HG02571 (cell line): ENCODE data around the gene SYNCRIP.
"Not testable (repeated sequence)": the region's sequence is repeated elsewhere in the genome, so short reads cannot be mapped to it uniquely, and the experiment has no call there.

Source experiments
- ATAC-seq: cut with Tn5 transposase; IDR thresholded peaks from one replicate; pipeline ENCODE4 v1.9.1; 2021; ENCODE audit warnings: mild to moderate bottlenecking, moderate library complexity; ENCODE audit not compliant: unreplicated experiment

Gene SYNCRIP

DNA sequence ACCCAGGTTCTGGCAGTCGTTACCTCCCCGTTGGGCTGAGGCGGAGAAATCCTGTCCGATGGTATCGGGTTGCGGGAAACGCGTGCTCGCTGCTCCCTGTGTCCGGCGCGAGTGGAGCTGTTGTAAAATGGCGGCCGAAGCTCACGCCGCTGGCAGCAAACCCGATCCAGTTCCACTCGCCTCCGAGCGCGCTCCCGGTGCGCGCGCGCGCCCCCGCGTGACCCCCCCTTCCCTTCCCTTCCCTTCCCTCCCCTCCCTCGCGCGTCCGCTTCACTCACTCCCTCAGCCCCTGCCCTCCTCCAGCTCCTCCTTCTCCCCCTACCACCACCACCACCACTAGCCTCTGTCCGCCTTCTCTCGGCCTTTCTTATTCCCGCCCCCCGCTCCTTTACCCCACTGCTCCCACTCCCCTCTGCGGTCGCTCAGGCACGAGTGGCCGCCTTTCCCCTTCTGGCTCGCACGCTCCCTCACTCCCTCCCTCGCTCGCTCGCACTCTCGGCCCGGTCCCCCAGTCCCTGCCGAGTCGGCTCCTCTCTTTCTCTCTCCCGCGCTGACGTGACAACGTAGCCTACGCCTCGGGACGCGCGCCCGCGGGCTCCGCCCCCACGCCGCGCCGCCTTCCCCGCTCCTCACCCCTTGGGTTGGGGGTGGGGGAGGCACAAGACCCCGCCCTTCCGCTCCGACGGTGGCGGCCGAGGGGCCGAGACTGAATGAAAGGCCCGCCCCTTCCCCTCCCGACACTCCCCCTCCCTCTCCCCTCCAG, at the start of gene SYNCRIP:
Gene SYNCRIP, minus strand, starts transcription at position 113 of the 763 bp plus-strand sequence. CDS start 1,447 bp downstream, outside the sequence.
- ATAC-seq: peak; percentile 72

DNA sequence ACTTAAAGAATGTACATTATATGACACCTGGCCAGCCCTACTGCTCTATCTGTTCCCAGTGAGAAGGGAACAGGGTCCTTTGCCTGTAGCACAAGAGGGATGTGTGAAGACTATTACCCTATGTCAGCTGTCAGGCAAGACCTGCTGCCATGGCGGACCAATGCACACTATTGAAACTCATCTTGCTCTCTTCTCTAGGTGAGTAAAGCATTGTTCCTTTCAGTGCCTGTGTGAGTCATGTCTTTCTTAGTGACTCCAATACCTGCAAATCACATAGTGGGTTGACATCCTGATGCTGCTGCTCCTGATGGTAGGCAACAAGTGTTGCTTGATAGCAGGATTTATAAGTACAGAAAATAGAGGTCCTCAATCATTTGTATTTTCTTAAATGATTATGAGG, 48.8 kb upstream of the SYNCRIP start:
- ATAC-seq: no peak

DNA sequence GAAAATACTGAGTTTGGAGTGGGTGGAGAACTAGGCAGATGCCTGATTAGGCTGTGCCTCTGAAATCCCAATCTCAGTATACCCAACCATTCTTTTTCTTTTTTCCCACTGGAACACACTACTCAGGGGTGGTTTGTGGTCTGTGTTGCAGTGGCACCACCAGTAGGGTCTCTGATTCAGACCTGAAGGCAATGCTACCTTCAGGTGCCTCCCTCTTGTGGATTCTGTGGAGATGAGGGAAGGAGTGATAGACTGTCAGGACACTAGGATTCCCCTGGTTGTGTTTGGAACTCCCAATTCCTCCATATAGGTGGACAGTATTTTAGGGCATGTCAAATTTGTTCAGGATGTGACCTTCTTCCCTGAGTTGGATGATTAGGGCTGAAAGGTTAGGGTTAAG, 47.4 kb upstream of the SYNCRIP start:
- no peak for ATAC-seq

DNA sequence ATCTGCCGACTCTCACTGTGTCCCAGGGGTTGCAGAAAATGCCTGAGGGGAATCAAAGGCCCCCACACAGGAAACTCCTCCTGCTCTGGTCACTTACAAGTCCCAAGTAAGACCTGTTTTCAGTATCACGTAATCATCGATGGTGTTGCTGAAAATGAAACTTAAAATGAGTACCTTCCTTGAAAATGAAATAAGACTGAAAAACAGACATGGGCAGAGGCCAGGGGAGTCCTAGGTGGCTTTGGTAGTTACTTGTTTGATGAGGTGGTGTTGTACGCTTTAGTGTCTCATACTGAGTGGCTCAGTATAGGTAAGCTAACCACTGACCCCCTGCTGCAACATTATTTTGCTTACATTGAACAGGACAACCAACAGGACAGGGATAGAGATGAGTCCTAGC, 43.0 kb upstream of the SYNCRIP start:
- peak; percentile 85 for ATAC-seq

DNA sequence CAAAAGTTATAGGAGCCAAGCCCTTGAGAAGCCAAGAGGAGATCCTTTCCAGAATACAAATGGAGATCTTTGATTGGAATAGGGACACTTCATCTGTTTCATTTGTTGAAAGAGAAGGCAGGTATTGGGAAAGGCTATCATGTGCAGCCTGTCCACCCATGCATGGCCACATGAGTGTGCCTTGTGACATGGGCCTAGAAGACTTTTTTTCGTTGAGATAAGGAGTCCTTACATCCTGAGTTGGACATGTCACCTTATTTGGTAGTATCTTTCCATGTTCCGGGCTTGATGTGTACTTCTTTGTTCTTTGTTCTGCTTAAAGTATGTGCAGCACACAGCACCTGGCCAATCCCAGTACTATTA, 42.1 kb upstream of the SYNCRIP start:
- no peak for ATAC-seq

DNA sequence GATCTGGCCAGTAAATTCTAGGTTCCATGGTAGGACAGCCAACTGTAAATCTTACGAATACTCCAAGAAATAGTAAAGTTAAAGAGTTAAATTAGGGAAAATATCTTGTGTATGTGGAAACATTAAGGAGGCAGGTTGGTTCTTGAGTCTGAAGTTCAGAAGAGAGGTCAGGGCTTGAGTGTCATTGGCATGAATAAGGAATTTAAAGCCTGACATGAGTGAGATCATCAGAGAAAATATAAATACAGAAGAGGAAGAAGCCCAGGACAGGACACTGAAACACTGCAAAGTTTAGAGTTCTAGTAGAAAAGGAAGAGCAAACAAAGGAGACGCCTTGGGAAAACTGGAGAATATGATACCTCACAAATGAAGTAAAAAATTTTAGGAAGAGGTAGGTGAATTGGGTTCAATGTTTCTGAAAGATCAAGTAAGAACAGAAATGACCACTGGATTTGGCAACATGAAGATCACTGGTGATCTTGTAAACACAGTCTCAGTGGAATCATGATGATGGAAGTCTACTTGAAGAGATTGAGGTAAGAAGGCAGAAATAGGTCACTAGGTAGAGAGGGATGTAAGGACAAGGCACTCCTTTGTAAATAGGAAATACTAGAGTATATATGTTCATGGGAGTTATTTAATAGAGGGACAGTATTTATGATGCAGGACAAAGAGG, 41.6 kb upstream of the SYNCRIP start:
- no peak for ATAC-seq

DNA sequence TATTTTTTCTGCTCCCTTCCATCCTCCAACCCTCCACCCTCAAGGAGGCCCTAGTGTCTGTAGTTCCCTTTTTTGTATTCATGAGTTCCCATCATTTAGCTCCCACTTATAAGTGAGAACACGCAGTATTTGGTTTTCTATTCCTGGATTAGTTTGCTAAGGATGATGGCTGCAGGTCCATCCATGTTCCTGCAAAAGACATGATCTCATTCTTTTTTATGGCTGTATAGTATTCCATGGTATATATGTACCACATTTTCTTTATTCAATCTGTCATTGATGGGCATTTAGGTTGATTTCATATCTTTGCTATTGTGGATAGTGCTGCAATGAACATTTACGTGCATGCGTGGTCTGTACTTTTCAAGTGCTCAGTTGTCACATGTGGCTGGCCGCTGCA, 39.2 kb upstream of the SYNCRIP start:
- not testable (repeated sequence) for ATAC-seq

DNA sequence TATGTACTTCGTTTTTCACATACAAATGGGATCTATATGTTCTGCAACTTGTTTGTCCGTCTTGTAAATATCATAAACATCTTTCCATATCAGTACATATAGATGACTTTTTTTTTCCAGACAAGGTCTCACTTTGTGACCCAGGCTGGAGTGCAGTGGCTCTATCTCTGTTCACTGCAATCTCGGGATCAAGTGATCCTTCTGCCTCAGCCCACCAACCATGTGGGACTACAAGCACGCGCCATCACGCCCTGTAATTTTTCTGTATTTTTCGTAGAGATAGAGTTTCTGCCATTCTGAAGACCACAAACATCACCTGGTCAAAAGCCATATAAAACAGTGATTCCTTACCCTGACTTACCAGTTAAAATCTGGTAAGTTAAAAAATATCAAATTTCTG, 37.7 kb upstream of the SYNCRIP start:
- ATAC-seq: no peak

DNA sequence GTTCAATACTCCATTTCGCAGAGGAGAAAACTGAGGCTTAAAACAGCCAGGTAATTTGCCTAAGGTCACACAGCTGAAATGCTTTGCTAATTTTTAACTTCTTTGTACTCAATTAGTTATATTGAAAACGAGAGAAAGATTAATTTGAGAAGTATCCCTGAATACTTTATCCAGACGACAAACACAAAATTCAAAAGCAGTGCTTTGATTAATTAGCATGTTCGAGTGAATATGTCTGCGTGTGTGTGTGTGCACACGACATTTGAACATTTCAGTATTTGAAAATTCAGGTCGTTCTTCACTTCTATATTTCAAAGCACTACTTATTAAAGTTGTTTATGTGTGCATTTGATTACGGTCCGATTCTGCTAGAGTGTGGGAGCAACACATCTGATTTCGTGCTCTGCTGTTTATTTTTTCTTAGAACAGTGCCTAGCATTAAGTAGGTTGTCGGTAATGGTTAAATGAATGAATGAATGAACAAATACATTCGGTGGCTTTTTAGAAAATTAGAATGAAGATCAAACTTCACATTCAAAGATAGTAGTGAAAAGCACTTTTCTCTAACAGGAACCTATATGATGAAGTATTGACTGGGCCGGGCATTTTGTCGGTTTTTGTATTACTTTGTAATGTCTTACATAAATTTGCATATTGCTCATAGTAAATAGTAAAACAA, 36.9 kb upstream of the SYNCRIP start:
- no peak for ATAC-seq

DNA sequence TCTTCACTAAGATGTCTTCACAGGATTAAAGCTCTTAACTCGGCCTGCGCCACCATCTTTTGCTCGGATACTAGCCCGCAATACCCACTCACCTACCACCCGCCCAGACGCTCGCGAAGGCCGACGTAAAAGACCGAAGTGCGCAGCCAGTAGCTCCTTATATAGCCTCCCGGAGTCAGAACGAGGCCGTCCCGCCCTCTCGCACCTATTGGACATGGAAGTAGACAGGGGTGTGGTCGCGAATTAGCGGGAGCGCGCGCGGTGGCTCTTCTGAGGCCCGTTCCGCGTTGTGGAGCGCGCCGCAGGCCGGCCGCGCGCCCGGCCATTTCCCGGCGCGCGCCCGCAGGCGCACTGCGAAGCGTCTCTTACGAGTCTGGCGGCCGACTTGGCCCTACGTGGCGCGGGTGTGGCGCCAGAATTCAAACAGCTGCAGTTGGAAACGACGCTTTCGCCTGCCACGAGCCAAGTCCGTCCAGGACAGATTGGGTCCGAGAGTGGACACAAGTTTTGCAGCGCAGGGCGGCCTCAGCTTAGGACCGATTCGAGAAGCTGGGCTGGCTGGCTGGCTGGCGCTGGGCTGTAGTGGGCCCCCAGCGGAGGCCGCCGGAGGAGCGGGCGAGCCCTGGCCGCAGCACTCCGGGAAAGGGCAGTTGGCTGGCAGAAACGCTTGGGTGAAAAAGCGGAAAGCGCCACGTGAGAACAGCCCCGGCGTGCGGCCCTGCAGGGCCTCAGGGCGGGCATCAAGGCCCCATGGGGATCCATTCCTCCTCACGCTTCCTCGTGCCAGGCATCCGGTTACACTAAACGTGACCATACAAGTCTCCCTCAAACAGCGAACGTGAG, 36.1 kb upstream of the SYNCRIP start:
- peak; percentile 82 for ATAC-seq

DNA sequence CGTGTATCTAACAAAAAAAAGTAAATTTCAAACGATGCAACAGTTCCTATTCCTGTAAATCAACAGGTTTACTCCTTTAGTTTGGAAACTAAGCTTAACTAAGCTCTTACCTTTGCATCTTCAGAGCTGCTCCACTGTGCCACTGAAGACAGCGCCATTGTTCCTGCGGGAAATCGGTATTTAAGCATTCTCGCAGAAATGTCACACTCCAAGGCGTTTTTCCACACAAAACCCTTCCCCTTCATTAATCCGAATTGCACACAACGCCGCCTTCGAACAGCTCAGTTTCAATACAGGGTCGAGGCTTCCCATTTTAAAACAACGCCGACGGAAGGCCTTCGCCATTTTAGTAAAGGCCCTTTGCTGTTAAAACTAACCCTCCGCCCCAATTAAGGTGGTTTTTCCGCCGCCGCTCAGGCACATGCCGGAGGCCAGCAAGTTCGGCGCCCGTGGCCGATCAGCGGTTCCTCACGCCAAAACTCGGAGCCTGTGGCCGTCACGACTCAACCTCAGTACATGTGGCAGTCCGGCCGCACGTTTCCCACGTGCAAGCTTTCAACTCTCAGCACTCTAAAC, 35.4 kb upstream of the SYNCRIP start:
- peak; percentile 9 for ATAC-seq

DNA sequence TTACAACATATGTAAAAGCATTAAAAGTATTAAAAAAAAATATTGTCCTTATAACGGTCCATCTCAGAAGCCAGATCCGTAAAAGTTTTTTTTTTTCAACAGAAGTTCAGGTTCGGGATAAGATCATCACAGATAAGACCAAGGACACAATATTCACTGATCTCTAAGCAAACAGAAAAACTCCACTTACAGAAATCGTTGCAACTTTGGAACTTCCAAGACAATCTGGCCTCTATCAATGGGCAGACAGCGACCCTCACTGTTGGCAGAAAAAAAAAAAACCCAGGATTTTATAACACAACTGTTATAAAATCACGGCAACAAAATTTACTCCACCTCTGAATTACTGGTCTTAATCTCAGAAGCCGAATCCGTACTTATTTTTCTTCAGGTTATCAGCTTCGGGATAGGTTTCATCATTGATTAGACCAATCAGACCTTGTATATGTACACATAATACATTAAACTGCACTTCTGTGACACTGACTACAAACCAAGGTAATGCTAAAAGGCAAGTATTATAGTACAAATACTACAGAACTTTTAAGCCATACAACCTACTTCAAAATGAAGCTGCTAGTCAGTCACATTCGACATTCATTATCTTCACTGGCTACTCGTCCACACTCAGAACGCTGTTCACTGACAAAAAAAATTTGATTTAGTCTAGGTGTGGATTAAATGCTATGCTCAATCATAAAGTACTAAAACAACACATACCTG, 34.7 kb upstream of the SYNCRIP start:
- ATAC-seq: no peak

DNA sequence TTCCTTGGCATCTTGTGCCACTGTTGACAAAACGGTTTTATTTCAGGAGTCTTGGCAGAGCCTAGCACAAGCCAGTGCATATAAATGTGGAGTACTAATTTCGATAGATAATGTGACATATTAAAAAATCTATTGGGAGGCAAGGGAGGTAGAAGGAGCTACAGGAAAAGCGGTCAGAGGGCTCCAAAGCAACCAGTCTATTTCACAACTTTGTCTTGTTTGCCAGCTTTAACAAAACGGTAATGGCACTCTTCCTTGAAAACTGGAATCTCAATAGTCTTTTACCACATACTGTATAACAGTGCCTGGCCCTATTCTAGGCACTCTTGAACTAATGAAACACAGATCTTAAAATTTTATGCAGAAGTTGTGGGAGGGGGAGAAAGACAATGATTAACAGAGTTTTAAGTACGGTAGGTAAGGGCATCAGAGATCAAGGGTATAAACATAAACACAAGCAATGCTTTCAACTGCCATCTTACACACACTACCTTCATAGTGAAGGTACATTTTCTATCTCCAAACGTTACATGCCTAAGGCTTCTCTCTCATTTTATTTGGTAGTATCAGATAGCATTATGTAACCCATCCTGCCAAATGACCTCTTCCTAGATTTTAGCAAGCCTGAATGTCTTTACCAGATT, 33.5 kb upstream of the SYNCRIP start:
- no peak for ATAC-seq

DNA sequence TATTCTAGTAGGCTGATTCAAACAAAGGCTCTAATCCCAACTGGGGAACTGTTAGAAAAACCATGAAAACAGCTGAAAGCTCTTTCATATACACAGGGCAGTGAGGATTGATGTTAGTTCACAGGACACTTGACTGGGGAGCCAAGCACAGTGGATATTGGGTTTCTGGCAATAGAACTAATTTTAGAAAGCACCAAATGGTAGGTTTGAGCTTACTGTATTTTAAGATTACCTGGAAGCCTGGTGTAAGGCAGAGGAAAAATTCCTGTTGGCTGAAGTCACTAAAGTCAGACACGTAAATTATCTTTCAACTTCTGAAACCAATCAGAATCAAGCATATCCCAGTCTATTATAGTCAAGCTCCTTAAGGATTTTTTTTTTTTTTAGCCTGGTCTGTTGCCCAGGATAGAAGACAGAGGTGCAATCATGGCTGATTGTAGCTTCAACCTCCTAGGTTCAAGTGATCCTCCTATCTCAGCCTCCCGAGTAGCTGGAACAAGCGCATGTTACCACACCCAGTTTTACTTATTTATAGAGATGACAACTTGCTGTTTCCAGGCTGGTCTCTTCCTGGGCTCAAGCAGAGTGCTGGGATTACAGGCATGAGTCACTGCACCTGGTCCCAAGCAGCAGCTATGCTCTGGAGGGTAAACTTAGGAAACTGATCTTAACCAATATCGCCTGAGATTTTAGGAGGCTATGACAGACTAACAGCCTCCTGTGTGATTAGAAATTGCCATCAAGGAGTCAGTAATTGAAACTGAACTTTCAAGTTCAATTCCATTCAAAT, 32.5 kb upstream of the SYNCRIP start:
- no peak for ATAC-seq

DNA sequence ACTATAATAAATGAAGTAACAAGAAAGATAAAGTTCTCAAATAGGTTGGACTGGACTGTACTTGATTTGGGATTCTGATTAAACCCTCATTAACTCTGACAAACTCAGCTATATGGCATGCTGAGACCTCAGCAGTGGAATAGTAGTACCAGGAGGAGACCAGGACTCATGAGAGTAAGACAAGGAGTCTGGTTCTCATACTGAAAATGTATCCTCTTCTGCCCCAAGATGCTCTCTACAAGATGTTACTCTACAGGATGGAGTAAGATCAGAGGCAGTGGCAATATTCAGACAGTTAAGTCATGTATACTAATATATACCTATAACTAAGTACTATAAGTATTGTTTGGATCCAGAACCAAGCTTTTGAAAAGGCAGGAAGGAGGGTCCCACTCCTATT, 31.9 kb upstream of the SYNCRIP start:
- no peak for ATAC-seq

DNA sequence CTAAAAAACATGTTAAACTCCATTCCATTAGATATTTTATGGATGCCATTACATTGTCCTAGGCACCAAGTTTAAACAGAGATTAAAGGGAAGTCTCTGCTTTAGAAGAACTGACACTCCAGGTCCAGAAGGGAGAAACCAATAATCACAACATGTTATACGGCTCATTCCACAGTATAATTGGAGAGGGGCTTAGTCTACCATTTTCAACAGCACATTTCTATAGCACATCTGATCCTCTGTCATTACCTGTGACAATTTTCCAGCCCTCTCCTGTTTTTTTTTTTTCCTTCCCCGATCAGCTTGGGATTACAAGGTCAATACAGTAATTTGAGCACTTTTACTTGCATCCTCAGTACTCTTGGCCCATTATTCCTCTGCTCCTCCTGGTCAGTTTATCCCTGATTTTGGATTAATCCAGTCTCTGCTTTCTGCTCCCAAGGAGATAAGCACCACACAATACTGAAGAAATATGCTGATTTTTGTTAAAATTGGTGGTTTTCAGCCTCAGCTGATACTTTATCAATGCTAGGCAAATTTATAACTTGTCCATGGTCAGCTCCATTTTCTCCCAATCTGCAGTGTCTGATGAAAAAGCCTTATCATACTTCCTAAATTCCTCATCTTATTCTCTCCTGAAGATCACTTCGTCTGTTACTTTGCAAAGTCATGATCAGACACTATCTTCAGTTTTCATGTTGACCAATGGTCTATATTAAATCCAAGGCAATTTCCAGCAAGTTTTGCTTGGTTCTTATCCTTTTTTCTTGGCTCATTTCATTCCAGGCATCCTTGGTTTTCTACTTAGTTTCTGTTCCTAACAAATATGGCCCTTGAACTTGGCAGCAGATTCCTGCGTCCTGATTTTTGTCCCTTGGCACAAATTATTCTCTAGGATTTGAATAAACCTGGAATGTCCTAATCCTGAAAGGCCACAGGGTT, 30.8 kb upstream of the SYNCRIP start:
- ATAC-seq: no peak

DNA sequence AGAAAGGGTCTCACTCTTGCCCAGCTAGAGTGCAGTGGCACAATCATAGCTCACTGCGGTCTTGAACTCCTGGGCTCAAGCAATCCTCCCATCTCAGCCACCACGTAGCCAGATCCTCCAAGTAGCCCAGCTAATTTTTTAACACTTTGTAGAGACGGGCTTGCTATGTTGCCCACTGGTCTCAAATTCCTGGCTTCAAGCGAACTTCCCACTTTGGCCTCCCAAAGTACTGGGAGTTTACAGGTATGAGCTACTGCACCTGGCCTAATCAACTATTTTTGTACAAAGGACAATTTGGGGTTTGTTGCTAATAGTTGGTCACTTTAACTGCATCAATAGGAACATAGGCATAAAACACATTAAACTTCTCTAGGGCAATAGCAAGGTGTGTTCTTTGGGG, 29.9 kb upstream of the SYNCRIP start:
- ATAC-seq: no peak

DNA sequence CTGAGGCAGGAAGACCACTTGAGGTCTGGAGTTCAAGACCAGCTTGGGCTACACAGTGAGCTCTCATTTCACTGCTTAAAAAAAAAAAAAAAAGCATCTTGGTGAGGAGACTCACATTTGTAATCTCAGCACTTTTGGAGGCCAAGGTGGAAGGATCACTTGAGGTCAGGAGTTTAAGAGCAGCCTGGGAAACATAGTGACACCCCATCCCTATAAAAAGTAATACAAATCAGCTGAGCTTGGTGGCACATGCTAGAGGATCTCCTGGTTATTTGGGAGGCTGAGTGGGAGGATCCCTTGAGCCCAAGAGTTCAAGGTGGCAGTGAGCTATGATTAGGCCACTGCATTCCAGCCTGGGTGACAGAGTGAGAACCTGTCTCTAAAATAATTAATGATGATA, 29.4 kb upstream of the SYNCRIP start:
- ATAC-seq: no peak
